IgD-negative memory B cell (primary cell): ENCODE data around the gene MSANTD3. TPM values are rescaled to one million over a fixed set of nuclear protein-coding genes. Genes with fewer than 3 reads are reported as not detected.

ENCODE experiments used
- H3K27ac Mint-ChIP-seq, 3 donors: one replicate each; pipeline ENCODE4 v1.8.0; 2020 to 2022; ENCODE audit warnings: mild to moderate bottlenecking in 3 of 3, mixed read lengths in 3 of 3, moderate library complexity in 1 of 3
- H3K27me3 Mint-ChIP-seq: one replicate; pipeline ENCODE4 v1.8.0; 2021; ENCODE audit warnings: mixed read lengths
- H3K36me3 Mint-ChIP-seq: one replicate; pipeline ENCODE4 v1.8.0; 2020; ENCODE audit warnings: mild to moderate bottlenecking, mixed read lengths
- H3K4me1 Mint-ChIP-seq, 3 donors: one replicate each; pipeline ENCODE4 v1.8.0; 2020 to 2022; ENCODE audit warnings: mixed read lengths in 3 of 3, mild to moderate bottlenecking in 1 of 3
- H3K4me3 Mint-ChIP-seq, 4 donors: one replicate each; pipeline ENCODE4 v1.8.0; 2020 to 2022; ENCODE audit warnings: mild to moderate bottlenecking in 4 of 4, mixed read lengths in 4 of 4, moderate library complexity in 3 of 4
- H3K9me3 Mint-ChIP-seq, 3 donors: one replicate each; pipeline ENCODE4 v1.8.0; 2020 to 2021; ENCODE audit warnings: mixed read lengths in 3 of 3, mild to moderate bottlenecking in 1 of 3
- polyA plus RNA-seq: library from polyadenylated mRNA; unstranded; fragments of 300-500 nt; fragmentation: Illumina TruSeq; gene quantifications from one replicate; pipeline ENCODE4 v1.2.3, GENCODE V29; 2021

Gene MSANTD3
- polyA plus RNA-seq, 1 donor from 2014 or later, result 4.7 TPM

DNA sequence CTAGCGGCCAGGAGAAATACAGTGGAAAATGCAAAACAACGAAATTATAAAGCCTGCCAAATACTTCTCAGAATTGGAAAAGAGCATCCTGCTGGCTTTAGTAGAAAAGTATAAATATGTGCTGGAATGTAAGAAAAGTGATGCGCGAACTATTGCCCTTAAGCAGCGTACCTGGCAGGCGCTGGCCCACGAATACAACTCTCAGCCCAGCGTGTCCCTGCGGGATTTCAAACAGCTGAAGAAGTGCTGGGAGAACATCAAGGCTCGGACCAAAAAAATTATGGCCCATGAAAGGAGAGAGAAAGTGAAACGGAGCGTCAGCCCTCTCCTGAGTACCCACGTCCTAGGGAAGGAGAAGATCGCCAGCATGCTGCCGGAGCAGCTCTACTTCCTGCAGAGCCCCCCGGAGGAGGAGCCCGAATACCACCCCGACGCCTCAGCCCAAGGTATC is 15.0 kb downstream of the MSANTD3 start:
- Mint-ChIP-seq H3K36me3 (peaks cover 13% of the 10 kb centered on the region), H3K9me3 (no peaks in the 10 kb centered on the region), H3K27ac (peak overlapping the region in 1 of 3 donors; percentile 67), H3K27me3 (no peaks in the 10 kb centered on the region), H3K4me3 (no peak overlapping the region), H3K4me1 (peaks cover 0 to 4% (median 1%) of the 10 kb centered on the region in 3 donors)

DNA sequence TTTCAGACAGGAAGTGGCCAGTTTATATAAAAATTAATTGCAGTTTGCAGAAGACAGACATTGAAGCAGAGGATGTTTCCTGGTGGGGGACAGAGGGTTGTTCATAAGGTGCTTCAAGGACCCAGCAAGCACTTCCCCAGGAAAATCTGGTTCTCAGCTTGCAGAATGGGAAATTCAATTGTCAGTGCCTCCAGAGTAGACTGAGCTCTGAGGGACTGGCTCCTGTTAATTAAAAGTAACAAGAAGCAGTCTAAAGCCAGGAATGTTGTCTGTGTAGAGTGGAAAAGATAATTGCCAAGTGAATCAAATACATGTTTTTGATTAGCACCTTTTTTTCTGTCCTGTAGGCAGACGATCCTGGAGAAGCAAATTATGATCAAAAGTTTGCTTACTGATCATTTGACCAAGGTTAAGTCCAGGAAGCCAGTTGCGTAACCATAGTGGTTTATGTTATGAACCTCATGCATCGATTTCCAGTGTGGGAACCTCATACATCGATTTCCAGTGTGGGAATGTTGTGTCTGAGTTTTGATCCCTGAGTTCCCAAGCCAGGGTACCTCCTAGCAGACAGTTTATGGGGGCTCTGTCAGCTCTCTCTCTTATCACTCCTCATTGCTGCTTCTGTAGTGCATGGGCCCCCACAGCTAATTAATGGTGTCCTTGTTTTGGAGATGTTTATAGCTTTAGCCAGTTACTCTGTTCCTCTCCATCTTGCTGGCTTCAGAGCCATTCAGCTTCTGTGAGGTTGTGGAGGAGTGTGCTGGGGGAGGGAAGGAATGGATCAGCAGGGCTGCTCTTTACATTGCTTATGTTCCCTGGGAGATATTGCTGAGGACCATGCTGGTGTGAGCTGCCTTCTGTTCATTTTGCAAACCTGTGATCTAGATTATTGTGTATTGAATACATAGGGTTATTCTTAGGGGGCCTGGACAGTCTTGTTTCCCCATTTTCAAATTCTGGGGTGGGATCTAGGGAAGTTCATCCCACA is 17.1 kb downstream of the MSANTD3 start:
- H3K4me3 Mint-ChIP-seq, result no peak overlapping the region
- H3K36me3 Mint-ChIP-seq, result peaks cover 11% of the 10 kb centered on the region
- H3K9me3 Mint-ChIP-seq, result no peaks in the 10 kb centered on the region
- H3K27ac Mint-ChIP-seq, result peak overlapping the region in 1 of 3 donors; percentile 41
- peaks cover 0 to 1% (median under 1%) of the 10 kb centered on the region in 3 donors for H3K4me1 Mint-ChIP-seq
- H3K27me3 Mint-ChIP-seq, result no peaks in the 10 kb centered on the region

DNA sequence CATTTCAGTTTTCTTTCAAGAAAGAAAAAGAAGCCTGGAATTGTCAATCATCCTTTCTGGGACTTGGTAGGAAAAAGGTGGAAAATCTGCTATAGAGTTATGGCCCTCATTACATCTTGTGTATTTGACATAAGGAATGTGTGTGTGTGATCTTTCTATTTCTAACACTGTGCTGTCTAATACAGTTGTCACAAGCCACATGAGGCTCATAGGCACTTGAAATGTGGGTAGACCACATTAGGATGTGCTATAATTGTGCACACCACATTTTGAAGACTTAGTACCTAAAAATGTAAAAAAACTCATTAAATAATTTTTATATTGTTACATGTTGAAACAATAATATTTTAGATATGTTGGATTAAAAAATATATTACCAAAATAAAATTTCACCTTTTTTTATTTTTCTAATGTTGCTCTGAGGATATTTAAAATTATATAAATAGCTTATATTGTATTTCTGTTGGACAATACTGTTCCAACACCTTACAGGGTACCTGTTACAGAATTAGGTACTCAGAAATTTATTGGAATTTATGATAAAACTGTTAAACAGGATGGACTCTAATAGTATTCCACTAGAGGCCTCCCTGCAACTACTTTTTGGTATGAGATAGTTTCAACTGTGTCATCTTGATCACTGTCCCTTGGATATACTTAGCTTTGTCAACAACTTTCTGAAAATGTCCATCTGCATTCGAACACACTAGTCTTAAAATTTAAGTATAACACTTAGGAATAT is 18.4 kb downstream of the MSANTD3 start:
- Mint-ChIP-seq H3K9me3 (no peaks in the 10 kb centered on the region), H3K36me3 (peaks cover 10% of the 10 kb centered on the region), H3K27ac (no peak overlapping the region), H3K4me3 (no peak overlapping the region), H3K4me1 (peaks cover 0 to 4% (median 4%) of the 10 kb centered on the region in 3 donors), H3K27me3 (no peaks in the 10 kb centered on the region)

DNA sequence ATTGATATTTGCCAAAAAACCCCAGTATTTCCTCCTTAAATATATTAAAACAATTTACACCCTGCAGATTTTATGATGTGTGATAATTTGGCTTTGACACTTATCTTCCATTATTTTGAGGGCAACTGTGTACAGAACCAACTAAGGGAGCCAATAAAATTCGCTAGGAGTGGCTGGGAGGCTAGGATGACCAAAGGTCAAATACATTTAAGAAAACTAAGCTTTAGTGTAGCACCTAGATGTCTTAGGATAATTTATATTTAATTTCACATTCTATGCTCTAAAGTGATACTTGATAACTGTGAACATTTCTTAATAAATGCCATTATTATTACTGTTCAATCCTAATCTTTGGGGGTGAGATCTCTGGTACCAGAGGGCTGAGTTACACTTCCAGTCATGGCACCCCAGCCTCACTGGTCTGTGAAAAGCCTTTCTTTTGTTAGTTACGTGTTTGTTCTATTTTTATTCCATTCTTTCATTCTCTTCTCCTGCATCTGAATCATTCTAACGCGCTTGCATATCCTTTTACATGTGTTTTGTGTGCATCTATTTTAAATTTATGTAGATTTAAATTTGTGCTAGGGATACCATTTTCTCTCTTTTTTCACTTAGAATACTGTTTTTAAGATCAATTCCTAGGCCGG is 19.1 kb downstream of the MSANTD3 start:
- Mint-ChIP-seq H3K27me3 (no peaks in the 10 kb centered on the region), H3K27ac (no peak overlapping the region), H3K4me3 (no peak overlapping the region), H3K9me3 (no peaks in the 10 kb centered on the region), H3K4me1 (peaks cover 0 to 4% (median 4%) of the 10 kb centered on the region in 3 donors), H3K36me3 (peaks cover 10% of the 10 kb centered on the region)

DNA sequence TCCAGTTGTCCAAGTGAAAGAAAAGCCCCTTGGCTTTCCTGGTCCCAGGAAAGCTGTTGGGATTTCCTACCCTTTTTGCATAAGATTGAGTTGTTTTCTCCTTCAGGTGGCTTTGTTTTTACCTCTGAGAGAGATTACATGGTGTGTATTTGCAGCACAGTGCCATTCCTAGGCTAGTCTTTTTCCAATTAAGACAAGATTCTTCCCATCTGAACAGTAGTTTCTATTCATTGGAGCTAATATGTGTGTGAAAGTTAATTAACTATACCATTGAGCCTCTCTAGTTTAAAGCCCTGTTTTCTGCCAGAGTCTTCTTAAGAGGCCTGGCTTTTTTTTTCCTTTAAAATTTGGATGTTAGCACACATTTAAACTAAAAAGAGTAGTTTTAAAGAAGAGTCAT is 20.1 kb downstream of the MSANTD3 start:
- H3K27me3 Mint-ChIP-seq, result no peaks in the 10 kb centered on the region
- no peaks in the 10 kb centered on the region for H3K9me3 Mint-ChIP-seq
- H3K4me3 Mint-ChIP-seq, result no peak overlapping the region
- H3K4me1 Mint-ChIP-seq, result peaks cover 0 to 4% (median 4%) of the 10 kb centered on the region in 3 donors
- H3K36me3 Mint-ChIP-seq, result peaks cover 10% of the 10 kb centered on the region
- H3K27ac Mint-ChIP-seq, result no peak overlapping the region

DNA sequence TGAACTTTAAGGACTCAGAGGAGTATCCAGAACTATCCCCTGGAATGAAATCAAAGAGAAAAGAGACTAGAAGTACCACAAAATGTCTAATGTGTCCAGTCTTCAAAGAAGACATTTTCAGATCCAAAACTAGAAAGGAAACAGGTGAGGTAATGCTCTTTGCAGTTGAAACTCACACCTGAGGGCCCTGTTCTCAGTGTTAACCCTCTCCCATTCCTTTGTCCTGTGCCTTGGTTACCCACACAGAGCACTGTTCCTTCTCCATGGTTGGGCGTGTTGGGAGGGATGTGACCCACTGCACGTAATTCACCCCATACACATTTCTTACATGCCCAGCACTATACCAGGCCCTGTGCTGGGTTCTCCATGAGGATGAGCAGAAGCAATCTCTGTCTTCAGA is 21.3 kb downstream of the MSANTD3 start:
- peaks cover 0 to 4% (median 4%) of the 10 kb centered on the region in 3 donors for H3K4me1 Mint-ChIP-seq
- H3K36me3 Mint-ChIP-seq, result peaks cover 14% of the 10 kb centered on the region
- no peak overlapping the region for H3K27ac Mint-ChIP-seq

DNA sequence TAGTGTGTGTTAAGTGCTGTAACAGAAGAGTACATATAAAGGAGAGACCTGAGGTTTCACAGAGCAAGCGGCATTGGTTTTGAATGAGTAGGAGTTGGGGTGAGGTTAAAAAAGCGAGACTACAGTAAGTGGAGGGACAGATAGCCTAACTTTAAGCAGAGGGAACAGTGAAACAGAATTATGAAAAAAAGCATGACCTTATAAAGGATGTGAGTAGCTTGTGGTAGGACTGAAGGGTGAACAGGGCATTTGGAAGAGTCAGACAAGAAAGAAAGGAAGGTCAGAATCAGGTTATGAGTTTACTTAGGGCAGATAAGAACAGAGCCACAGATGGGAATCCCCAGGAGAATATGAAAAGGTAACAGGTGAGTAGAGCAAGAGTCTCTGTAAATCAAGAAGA is 22.5 kb downstream of the MSANTD3 start:
- Mint-ChIP-seq H3K27me3 (no peaks in the 10 kb centered on the region), H3K4me1 (peaks cover 0 to 4% (median 4%) of the 10 kb centered on the region in 3 donors), H3K9me3 (peaks cover 0 to 5% (median 0%) of the 10 kb centered on the region in 3 donors), H3K27ac (peak overlapping the region in 1 of 3 donors; percentile 11), H3K4me3 (no peak overlapping the region), H3K36me3 (peaks cover 11% of the 10 kb centered on the region)

More for the DNA sequence above, 21.3 kb downstream of the MSANTD3 start:
- Mint-ChIP-seq H3K9me3 (no peaks in the 10 kb centered on the region), H3K27me3 (no peaks in the 10 kb centered on the region), H3K4me3 (no peak overlapping the region)

DNA sequence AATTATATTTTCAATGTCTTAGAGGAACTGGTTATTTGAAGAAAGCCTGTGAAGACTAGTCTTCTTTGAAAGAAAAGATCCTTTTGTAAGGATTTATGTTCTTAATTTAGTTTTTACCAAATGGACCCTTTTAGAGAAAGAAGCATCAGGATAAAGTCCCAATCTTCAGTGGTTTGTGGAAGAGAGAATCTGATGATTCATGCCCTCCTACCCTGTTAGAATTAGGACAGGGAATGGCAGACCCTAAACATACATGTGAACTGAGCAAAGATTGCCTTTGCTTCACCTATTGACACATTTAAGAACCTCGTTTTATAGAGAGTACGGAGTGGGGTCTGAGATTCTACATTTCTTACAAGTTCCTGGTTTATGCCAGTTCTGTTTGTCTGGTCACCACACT is 26.0 kb downstream of the MSANTD3 start:
- Mint-ChIP-seq H3K27me3 (no peaks in the 10 kb centered on the region), H3K36me3 (peaks cover 5% of the 10 kb centered on the region), H3K4me1 (peaks cover 0 to 4% (median 4%) of the 10 kb centered on the region in 3 donors), H3K9me3 (peaks cover 0 to 5% (median 0%) of the 10 kb centered on the region in 3 donors), H3K4me3 (no peak overlapping the region), H3K27ac (no peak overlapping the region)

DNA sequence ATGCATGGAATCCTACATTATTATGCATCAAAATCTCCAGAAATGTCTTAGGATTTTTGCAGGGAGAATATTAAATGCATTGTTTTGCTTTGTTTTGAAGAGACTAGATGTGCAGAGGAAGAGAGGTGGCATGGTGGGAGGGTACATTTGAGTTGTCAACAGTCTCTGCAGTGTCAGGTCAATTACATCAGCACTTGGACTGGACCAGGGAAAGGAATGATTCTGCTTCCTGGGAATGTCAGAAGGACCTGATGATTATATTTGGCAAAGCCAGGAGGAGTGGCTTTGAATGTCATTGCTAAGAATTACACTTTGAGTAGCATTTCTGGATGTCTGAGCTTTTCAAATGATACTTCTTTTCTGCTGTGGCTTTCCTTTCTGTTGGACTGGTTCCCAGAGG is 28.5 kb downstream of the MSANTD3 start:
- H3K4me1 Mint-ChIP-seq, result no peaks in the 10 kb centered on the region
- peaks cover 4% of the 10 kb centered on the region for H3K36me3 Mint-ChIP-seq
- peaks cover 0 to 5% (median 0%) of the 10 kb centered on the region in 3 donors for H3K9me3 Mint-ChIP-seq
- H3K4me3 Mint-ChIP-seq, result no peak overlapping the region
- no peaks in the 10 kb centered on the region for H3K27me3 Mint-ChIP-seq
- H3K27ac Mint-ChIP-seq, result no peak overlapping the region

DNA sequence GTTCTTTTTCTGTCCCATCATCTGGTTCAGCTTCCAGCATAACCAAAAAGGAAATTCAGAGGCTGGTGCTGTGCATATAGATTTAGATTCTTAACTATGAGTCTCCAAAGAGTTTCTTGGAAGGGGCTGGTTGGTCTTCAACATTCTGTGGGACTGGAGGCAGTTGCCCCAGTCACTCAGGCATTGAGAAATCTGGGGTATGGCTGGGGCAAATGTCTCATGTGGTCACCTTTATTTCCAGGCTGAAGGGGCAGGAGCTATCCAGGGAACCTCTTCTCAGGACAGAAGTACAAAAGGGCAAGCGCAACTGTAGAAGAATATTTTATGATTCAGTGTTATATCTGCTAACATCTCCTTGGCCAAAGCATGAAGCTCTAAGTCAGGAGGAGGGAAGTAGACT is 30.6 kb downstream of the MSANTD3 start:
- no peak overlapping the region for H3K27ac Mint-ChIP-seq
- no peak overlapping the region for H3K4me3 Mint-ChIP-seq
- peaks cover 4% of the 10 kb centered on the region for H3K36me3 Mint-ChIP-seq
- H3K27me3 Mint-ChIP-seq, result no peaks in the 10 kb centered on the region
- H3K4me1 Mint-ChIP-seq, result no peaks in the 10 kb centered on the region
- peaks cover 0 to 5% (median 0%) of the 10 kb centered on the region in 3 donors for H3K9me3 Mint-ChIP-seq

DNA sequence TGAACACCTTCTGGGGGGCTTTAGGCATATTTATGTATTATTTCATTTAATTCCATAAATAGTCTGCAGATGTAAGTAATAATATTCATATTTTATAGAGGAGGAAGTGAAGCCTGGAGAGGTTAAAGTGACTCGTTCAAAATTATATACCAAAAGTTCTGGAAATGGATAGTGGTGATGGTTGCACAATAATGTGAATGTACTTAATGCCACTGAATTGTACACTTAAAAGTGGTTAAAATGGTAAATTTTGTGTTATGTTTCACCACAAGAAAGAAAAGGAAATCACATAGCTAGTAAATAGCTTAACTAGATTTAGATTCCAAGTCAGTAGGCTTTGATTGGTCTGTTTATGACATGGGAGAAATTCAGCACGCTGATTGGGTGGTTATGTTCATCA is 33.0 kb downstream of the MSANTD3 start:
- Mint-ChIP-seq H3K27me3 (peaks cover 1% of the 10 kb centered on the region), H3K9me3 (no peaks in the 10 kb centered on the region), H3K4me1 (no peaks in the 10 kb centered on the region), H3K4me3 (no peak overlapping the region), H3K36me3 (peaks cover 1% of the 10 kb centered on the region), H3K27ac (no peak overlapping the region)

DNA sequence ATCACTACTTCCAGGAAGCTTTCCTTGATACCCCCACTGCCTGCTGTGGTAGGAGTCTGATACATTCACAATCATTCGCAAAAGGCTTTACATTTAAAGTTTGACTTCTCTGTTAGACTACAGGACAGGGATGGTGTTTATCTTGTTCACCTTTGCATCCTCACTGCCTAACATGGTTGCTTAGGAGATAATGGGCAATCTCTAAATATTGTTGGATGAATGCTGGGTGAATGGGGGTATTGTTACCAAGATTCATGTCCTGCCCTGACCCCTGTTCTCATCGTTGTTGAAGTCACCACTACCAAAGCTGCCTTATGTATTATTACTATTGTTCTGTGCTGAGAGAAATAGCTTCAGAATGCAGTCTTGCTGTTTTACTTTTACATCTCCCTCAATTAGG is 38.3 kb downstream of the MSANTD3 start:
- Mint-ChIP-seq H3K27me3 (peaks cover 1% of the 10 kb centered on the region), H3K4me3 (no peak overlapping the region), H3K9me3 (no peaks in the 10 kb centered on the region), H3K4me1 (no peaks in the 10 kb centered on the region), H3K36me3 (peaks cover 3% of the 10 kb centered on the region), H3K27ac (no peak overlapping the region)

DNA sequence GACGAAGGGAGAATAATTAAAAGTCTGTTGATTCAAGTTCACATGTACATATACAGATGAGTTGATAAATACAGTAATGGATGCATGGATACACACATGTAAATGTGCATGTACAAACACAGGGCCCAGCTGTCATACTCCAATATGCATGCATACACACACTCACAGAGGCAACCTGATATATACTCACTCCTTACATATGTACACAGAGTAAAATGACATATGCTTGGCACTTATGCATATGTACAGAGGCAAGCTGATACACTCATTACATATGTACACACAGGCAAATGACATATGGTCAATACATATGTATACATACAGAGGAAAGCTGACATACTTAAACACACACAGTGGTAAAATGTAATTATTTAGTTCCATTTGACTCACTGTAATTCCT is 38.8 kb downstream of the MSANTD3 start:
- H3K9me3 Mint-ChIP-seq, result no peaks in the 10 kb centered on the region
- no peaks in the 10 kb centered on the region for H3K4me1 Mint-ChIP-seq
- no peak overlapping the region for H3K27ac Mint-ChIP-seq
- peaks cover 3% of the 10 kb centered on the region for H3K36me3 Mint-ChIP-seq
- H3K27me3 Mint-ChIP-seq, result peaks cover 3% of the 10 kb centered on the region
- H3K4me3 Mint-ChIP-seq, result no peak overlapping the region

DNA sequence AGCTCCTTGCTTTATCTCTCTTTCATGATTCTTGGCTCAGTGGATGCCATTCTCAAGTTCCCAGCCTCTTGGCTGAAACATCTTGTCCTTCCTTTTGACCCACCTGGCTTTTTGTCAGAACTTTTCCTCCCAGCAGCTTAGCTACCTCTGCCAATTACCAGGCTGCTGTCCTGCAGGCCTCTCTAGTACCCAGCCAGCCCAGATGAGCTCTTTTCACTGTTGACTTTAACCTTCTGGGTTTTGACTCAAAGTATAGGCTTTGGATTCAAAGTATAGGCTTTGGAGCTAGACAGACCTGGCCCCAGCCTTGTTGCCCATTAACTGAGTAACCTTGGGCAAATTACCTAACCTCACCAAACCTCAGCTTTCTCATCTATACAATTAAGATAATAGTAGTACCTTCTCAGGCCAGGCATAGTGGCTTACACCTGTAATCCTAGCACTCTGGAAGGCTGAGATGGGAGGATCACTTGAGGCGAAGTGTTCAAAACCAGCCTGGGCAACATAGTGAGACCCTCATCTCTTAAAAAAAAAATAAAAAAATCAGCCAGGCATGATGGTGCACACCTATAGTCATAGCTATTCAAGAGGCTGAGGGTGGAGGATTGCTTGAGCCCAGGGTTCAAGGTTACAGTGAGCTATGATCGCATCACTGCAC is 39.4 kb downstream of the MSANTD3 start:
- peaks cover 4% of the 10 kb centered on the region for H3K27me3 Mint-ChIP-seq
- H3K4me1 Mint-ChIP-seq, result no peaks in the 10 kb centered on the region
- H3K4me3 Mint-ChIP-seq, result no peak overlapping the region
- peaks cover 3% of the 10 kb centered on the region for H3K36me3 Mint-ChIP-seq
- H3K27ac Mint-ChIP-seq, result no peak overlapping the region
- no peaks in the 10 kb centered on the region for H3K9me3 Mint-ChIP-seq
